Transverse colon (tissue), 4 donors: ENCODE results near the gene AKAP6. TPM values are rescaled to one million over a fixed set of nuclear protein-coding genes. Genes with fewer than 3 reads are reported as not detected.
"Not testable (repeated sequence)": the region's sequence is repeated elsewhere in the genome, so short reads cannot be mapped to it uniquely, and the experiment has no call there.

Source experiments
- DNase-seq: peaks from one replicate; pipeline ENCODE4 v3.0.0-alpha.2; 2019
- H3K27ac ChIP-seq, 4 donors: fragments of 200-600 bp; sonication (generic); 2 replicates each; pipeline ENCODE4 v1.5.1; 2016 to 2018; ENCODE audit warnings: inconsistent platforms in 4 of 4
- H3K27me3 ChIP-seq: fragments of 200-600 bp; sonication (generic); 2 replicates; pipeline ENCODE4 v1.5.1; 2017; ENCODE audit warnings: inconsistent platforms
- H3K36me3 ChIP-seq, 4 donors: fragments of 200-600 bp; sonication (generic); 2 replicates each; pipeline ENCODE4 v1.5.1; 2017 to 2019; ENCODE audit warnings: inconsistent platforms in 4 of 4
- H3K4me1 ChIP-seq, 4 donors: fragments of 200-600 bp; sonication (generic); 2 replicates each; pipeline ENCODE4 v1.5.1; 2017 to 2020; ENCODE audit warnings: inconsistent platforms in 4 of 4
- H3K4me3 ChIP-seq, 4 donors: fragments of 200-600 bp; sonication (generic); 1 replicate in 1 of 4; 2 replicates in 3 of 4; pipeline versions ENCODE4 v1.5.1 to v1.6.1; 2017 to 2019; ENCODE audit warnings: inconsistent platforms in 4 of 4
- H3K9me3 ChIP-seq, 2 donors: fragments of 200-600 bp; sonication (generic); 2 replicates each; pipeline ENCODE4 v1.5.1; 2017 to 2019; ENCODE audit warnings: inconsistent platforms in 2 of 2
- CTCF ChIP-seq, 5 experiments: fragments of 200-600 bp in 3 of 5; fragments of 450-650 bp in 2 of 5; sonication (generic) in 3 of 5; IDR thresholded peaks; 1 replicate in 2 of 5; 2 replicates in 3 of 5; pipeline ENCODE4 v1.5.1; 2016 to 2017; ENCODE audit warnings: antibody characterized with exemption in 5 of 5, inconsistent platforms in 3 of 5, mild to moderate bottlenecking in 2 of 5, moderate library complexity in 1 of 5
- EP300 ChIP-seq: sonication (generic); formaldehyde crosslinking; IDR thresholded peaks from one replicate; pipeline ENCODE4 v1.6.1; 2017; ENCODE audit warnings: antibody characterized with exemption, low read depth
- POLR2A ChIP-seq: fragments of 450-650 bp; IDR thresholded peaks from one replicate; pipeline ENCODE4 v1.6.1; 2016; ENCODE audit warnings: antibody characterized with exemption, mild to moderate bottlenecking, moderate library complexity
- POLR2AphosphoS5 ChIP-seq, 3 donors: sonication (generic); formaldehyde crosslinking; IDR thresholded peaks; one replicate each; pipeline ENCODE4 v1.6.1; 2016; ENCODE audit warnings: antibody characterized with exemption in 3 of 3
- WGBS, 2 donors: methylation state at CpG; one replicate each; pipeline ENCODE4 v1.1.5; 2018; ENCODE audit warnings: low coverage in 1 of 2; 5-methylcytosine and 5-hydroxymethylcytosine counted together
- in situ Hi-C, 4 donors: fragments of 200-750 bp; cut with MboI; loops; one replicate each; pipeline versions ENCODE4 v1.15.0 to v1.15.1; 2017; ENCODE audit warnings: low sequenced_read_pairs in 3 of 4, low pct_ligation_motif_present in 1 of 4, low pct_unique_long_range_greater_than_20kb in 1 of 4
- intact Hi-C: fragments of 100-400 bp; cut with DNase I; formaldehyde crosslinking; loops from one replicate; pipeline ENCODE4 v1.15.1; 2023; ENCODE audit warnings: low total_unique reads
- total RNA-seq, 4 donors: library from RNA; depleted of rRNA; stranded (reverse); fragments of >200 nt; gene quantifications; one replicate each; pipeline ENCODE4 v1.1.0, GENCODE V29; 2016

Gene AKAP6
- total RNA-seq, 4 donors from 2014 or later: 6.3 to 16.7 (median 9.7) TPM

GRCh38 chr14:32779840-32780239 lies 450.7 kb downstream of the AKAP6 start:
- Histone ChIP-seq H3K4me3 (no peak overlapping the region), H3K9me3 (no peaks in the 10 kb centered on the region), H3K27me3 (no peaks in the 10 kb centered on the region), H3K4me1 (no peaks in the 10 kb centered on the region), H3K27ac (no peak overlapping the region), H3K36me3 (no peaks in the 10 kb centered on the region)
- TF ChIP-seq POLR2AphosphoS5 (IDR thresholded peaks at IDR 0.05) (no peak), EP300 (no peak), CTCF (IDR thresholded peaks at IDR 0.05) (no peak)
- in situ Hi-C loops: no loop called here
- intact Hi-C loops: no loop called here
- 96 to 100% methylated on average over 1 of the region's 1 CpG for WGBS, 2 donors
- DNase-seq: no peak

- Histone ChIP-seq H3K9me3 (no peaks in the 10 kb centered on the region), H3K27ac (no peak overlapping the region), H3K27me3 (no peaks in the 10 kb centered on the region), H3K4me1 (no peaks in the 10 kb centered on the region), H3K4me3 (no peak overlapping the region), H3K36me3 (no peaks in the 10 kb centered on the region)
- intact Hi-C loops (no loop called here), in situ Hi-C loops (no loop called here)
- WGBS, 2 donors: 68 to 79% methylated on average over 3 of the region's 3 CpGs
- no peak for DNase-seq
- TF ChIP-seq POLR2A (no peak), CTCF (IDR thresholded peaks at IDR 0.05) (no peak), EP300 (no peak), POLR2AphosphoS5 (IDR thresholded peaks at IDR 0.05) (no peak)
Observed at GRCh38 chr14:32784405-32784804, 455.3 kb downstream of the AKAP6 start.

DNA sequence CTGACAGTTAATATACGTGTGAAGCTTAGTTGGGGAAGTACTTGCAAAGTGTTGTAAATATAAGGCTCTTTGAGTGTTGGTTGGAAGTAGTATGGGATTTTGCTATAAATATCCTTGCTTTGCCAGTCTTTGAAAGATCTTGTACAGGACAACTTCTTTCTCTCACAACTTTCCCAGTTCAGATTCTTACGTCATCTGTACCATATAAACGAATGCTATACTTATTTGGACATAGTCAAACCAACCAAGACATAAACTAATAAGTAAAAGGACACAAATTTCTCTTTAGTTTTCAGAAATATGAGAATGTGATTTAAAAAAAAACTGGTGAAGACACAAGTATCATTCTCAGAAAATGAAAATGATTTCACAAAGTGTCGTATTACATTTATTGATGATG lies 456.5 kb downstream of the AKAP6 start:
- intact Hi-C loops (no loop called here), in situ Hi-C loops (no loop called here)
- H3K27ac ChIP-seq: no peak overlapping the region
- H3K9me3 ChIP-seq: no peaks in the 10 kb centered on the region
- no peak overlapping the region for H3K4me3 ChIP-seq
- no peaks in the 10 kb centered on the region for H3K27me3 ChIP-seq
- no peak for DNase-seq
- no peaks in the 10 kb centered on the region for H3K36me3 ChIP-seq
- TF ChIP-seq CTCF (IDR thresholded peaks at IDR 0.05) (no peak), EP300 (no peak), POLR2AphosphoS5 (IDR thresholded peaks at IDR 0.05) (no peak), POLR2A (no peak)
- WGBS, 2 donors: 54 to 67% methylated on average over 4 of the region's 4 CpGs
- H3K4me1 ChIP-seq: no peaks in the 10 kb centered on the region

DNA sequence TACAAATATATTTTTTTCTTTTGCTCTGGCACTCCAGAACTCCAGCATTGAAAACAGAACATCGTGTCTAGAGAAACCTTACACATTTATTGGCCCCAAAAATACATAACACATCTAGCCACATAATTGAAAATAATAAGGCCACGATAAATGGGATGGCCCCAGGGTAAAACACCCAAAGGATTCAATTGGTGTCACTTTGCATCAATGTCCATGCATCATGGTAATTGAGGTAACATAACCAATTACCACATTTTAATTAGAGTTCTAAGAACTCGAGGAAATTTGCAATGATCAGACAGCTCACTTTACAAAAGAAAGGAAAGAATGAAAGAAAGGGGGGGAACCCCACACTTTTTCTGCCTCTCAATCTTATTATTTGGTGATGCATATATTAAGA lies 457.8 kb downstream of the AKAP6 start:
- H3K9me3 ChIP-seq: no peaks in the 10 kb centered on the region
- TF ChIP-seq EP300: no peak
- TF ChIP-seq POLR2AphosphoS5 (IDR thresholded peaks at IDR 0.05): no peak
- TF ChIP-seq POLR2A: no peak
- in situ Hi-C loops (no loop called here), intact Hi-C loops (no loop called here)
- no peaks in the 10 kb centered on the region for H3K4me1 ChIP-seq
- DNase-seq: no peak
- 58 to 87% methylated on average over 2 to 3 of the region's 3 CpGs for WGBS, 2 donors
- no peak overlapping the region for H3K4me3 ChIP-seq
- no peaks in the 10 kb centered on the region for H3K36me3 ChIP-seq
- no peak overlapping the region for H3K27ac ChIP-seq
- H3K27me3 ChIP-seq: no peaks in the 10 kb centered on the region

- not testable (repeated sequence) for H3K4me3 ChIP-seq
Observed at GRCh38 chr14:32793033-32793432, 463.9 kb downstream of the AKAP6 start.

More at GRCh38 chr14:32793033-32793432, 463.9 kb downstream of the AKAP6 start:
- H3K36me3 ChIP-seq, intact Hi-C loops, H3K4me1 ChIP-seq, H3K27me3 ChIP-seq, in situ Hi-C loops, H3K27ac ChIP-seq, DNase-seq: not testable (repeated sequence)
- peaks cover 0 to 16% of the 10 kb centered on the region in 2 donors for H3K9me3 ChIP-seq
